ENCODE data around the gene AKR1B1. TPM values are rescaled to one million over a fixed set of nuclear protein-coding genes. Genes with fewer than 3 reads are reported as not detected.

Gene AKR1B1
- total RNA-seq, 1 experiment from 2014 or later: 166 TPM

- no peaks in the 10 kb centered on the region for H3K27me3 ChIP-seq (ENCODE audit: insufficient read depth, low read length)
- Mint-ChIP-seq H3K4me1 (peaks cover 13 to 17% of the 10 kb centered on the region in 2 experiments), H3K36me3 (ENCODE audit: insufficient read depth in 1 of 3, low read depth in 3 of 3) (no peaks in the 10 kb centered on the region; a peak in 1 of 7 replicates), H3K27ac (no peak overlapping the region), H3K4me3 (no peak overlapping the region), H3K27me3 (ENCODE audit: low read depth) (no peaks in the 10 kb centered on the region), H3K9me3 (no peaks in the 10 kb centered on the region)
- no peak overlapping the region for H3K4me2 ChIP-seq (ENCODE audit: insufficient read depth, insufficient read length, low read length)
- H3K4ac ChIP-seq (ENCODE audit: low read depth, low read length): no peak overlapping the region
- no peaks in the 10 kb centered on the region for H3K79me2 ChIP-seq (ENCODE audit: insufficient read depth, low read length)
- H4K20me1 ChIP-seq (ENCODE audit: control insufficient read depth, insufficient read depth, insufficient read length): no peaks in the 10 kb centered on the region
- H4K5ac ChIP-seq (ENCODE audit: insufficient read length, low read depth, low read length): no peak overlapping the region
- H3K18ac ChIP-seq (ENCODE audit: insufficient read length, low read depth, low read length): no peak overlapping the region
- no peak overlapping the region for H2AFZ ChIP-seq (ENCODE audit: low read length)
- no peak overlapping the region for H2BK15ac ChIP-seq (ENCODE audit: low read depth, low read length)
- H3K79me1 ChIP-seq (ENCODE audit: insufficient read depth, low read depth, low read length, poor library complexity, severe bottlenecking): no peaks in the 10 kb centered on the region
- H2BK5ac ChIP-seq (ENCODE audit: insufficient read length, low read length): no peak overlapping the region
- no peak overlapping the region for H2AK5ac ChIP-seq (ENCODE audit: insufficient read length, low read length)
- WGBS (ENCODE audit: extremely low coverage, insufficient read length, low lambda C conversion rate): no CpG with 5 or more reads among the region's 2 CpGs
- 0 out of 3 replicates have a peak, but pooled peaks have one; percentile 11 for TF ChIP-seq CTCF (conservative IDR thresholded peaks at IDR 0.05)
- no peaks in the 10 kb centered on the region for H3K23me2 ChIP-seq (ENCODE audit: insufficient read length, low read depth, low read length, poor library complexity, severe bottlenecking)
- H2BK12ac ChIP-seq (ENCODE audit: insufficient read length, low read depth, low read length): no peak overlapping the region
- no peak for DNase-seq
- no peak overlapping the region for H2BK120ac ChIP-seq (ENCODE audit: low read depth, low read length, poor library complexity, severe bottlenecking)
- H3K9me3 ChIP-seq (ENCODE audit: control insufficient read depth, low read depth, low read length): no peaks in the 10 kb centered on the region
- no peak overlapping the region for H3K27ac ChIP-seq (ENCODE audit: insufficient read length, low read depth, low read length)
- H3K4me1 ChIP-seq (ENCODE audit: insufficient read depth, low read length): no peaks in the 10 kb centered on the region
- H2BK20ac ChIP-seq (ENCODE audit: low read depth, low read length, poor library complexity, severe bottlenecking): no peak overlapping the region
- H3K9ac ChIP-seq (ENCODE audit: extremely low read depth, insufficient read length, low read length): no peak overlapping the region
- H3K23ac ChIP-seq (ENCODE audit: insufficient read length, low read depth, low read length): no peak overlapping the region
- H3K14ac ChIP-seq (ENCODE audit: insufficient read depth, low read length): no peak overlapping the region
- H4K91ac ChIP-seq (ENCODE audit: insufficient read length, low read depth, low read length): no peak overlapping the region
- no peak overlapping the region for H4K8ac ChIP-seq (replicated peaks; ENCODE audit: insufficient read length, low read depth, low read length)
- no peak overlapping the region for H3T11ph ChIP-seq (ENCODE audit: low read length)
- no peak overlapping the region for H3K56ac ChIP-seq (ENCODE audit: insufficient read length, low read depth, low read length)
These were observed 19.8 kb upstream of the AKR1B1 start for GRCh38 chr7:134478707-134479106.

Data from H9 (cell line).